A549 (cell line): ENCODE results near the gene SYMPK. TPM values are rescaled to one million over a fixed set of nuclear protein-coding genes. Genes with fewer than 3 reads are reported as not detected.
A peak's percentile ranks its signal among the peaks of the same experiment; 100 is the strongest.

ENCODE experiments used
- ATAC-seq, 2 experiments: fragments of 200-7000 bp in 1 of 2; fragments of >200 bp in 1 of 2; cut with Nextera tagmentation in 1 of 2; cut with Tn5 transposase in 1 of 2; 3 replicates each; pipeline versions ENCODE4 v1.8.0 to v1.9.1; 2018 to 2020; ENCODE audit warnings: mild to moderate bottlenecking in 1 of 2, moderate library complexity in 1 of 2
- CTCF ChIA-PET: fragments of 300-600 bp; sonication (Branson Sonifier 250); formaldehyde crosslinking; extraction: SDS; loops from one replicate; lab custom pipeline; 2021; ENCODE audit warnings: antibody characterized with exemption, inconsistent platforms; lab: Yijun Ruan, JAX
- POLR2A ChIA-PET: fragments of 350-600 bp; formaldehyde crosslinking; extraction: SDS; loops from one replicate; lab custom pipeline; 2021; ENCODE audit warnings: antibody characterized with exemption, inconsistent platforms; lab: Yijun Ruan, JAX
- DNase-seq, 2 experiments: peaks; one replicate each; pipeline versions ENCODE4 v3.0.0 to v3.0.0-alpha.2; 2011 to 2016; ENCODE audit warnings: low read depth in 1 of 2, low spot score in 1 of 2
- FAIRE-seq: peaks from 2 replicates; lab custom pipeline; 2011; peaks lifted over from hg19 to GRCh38; lab: Jason Lieb, UNC
- H3K27ac ChIP-seq, 2 experiments: fragments of >200 bp; sonication (Bioruptor Twin); formaldehyde crosslinking; 3 replicates each; pipeline ENCODE4 v1.5.1; 2016 to 2017
- H3K4me1 ChIP-seq: fragments of >200 bp; sonication (Bioruptor Twin); formaldehyde crosslinking; 3 replicates; pipeline ENCODE4 v1.6.1; 2016
- H3K4me2 ChIP-seq: fragments of >200 bp; sonication (Bioruptor Twin); formaldehyde crosslinking; 3 replicates; pipeline ENCODE4 v1.6.1; 2016
- H3K4me3 ChIP-seq: fragments of >200 bp; sonication (Bioruptor Twin); formaldehyde crosslinking; 3 replicates; pipeline ENCODE4 v1.5.1; 2016
- H3K9me3 ChIP-seq: fragments of >200 bp; sonication (Bioruptor Twin); formaldehyde crosslinking; 3 replicates; pipeline ENCODE4 v1.6.1; 2016
- BHLHE40 ChIP-seq: IDR thresholded peaks from 2 replicates; pipeline ENCODE4 v1.6.1; 2012; ENCODE audit warnings: low read depth, low read length, inconsistent platforms
- CBX8 ChIP-seq: fragments of 200-600 bp; sonication (generic); IDR thresholded peaks from 2 replicates; pipeline ENCODE4 v1.6.1; 2016
- CEBPB ChIP-seq, 2 experiments: fragments of >200 bp in 1 of 2; sonication (Bioruptor Twin) in 1 of 2; formaldehyde crosslinking in 1 of 2; IDR thresholded peaks; 2 replicates each; pipeline ENCODE4 v1.6.1; 2012 to 2016
- EHF ChIP-seq: fragments of 250-450 bp; sonication (Bioruptor Pico); IDR thresholded peaks from 2 replicates; pipeline ENCODE4 v1.5.0; 2020; ENCODE audit warnings: mild to moderate bottlenecking
- EHMT2 ChIP-seq: fragments of 200-600 bp; sonication (generic); IDR thresholded peaks from 2 replicates; pipeline ENCODE4 v1.6.1; 2016; ENCODE audit warnings: antibody characterized with exemption, low read depth, mild to moderate bottlenecking, moderate library complexity
- EP300 ChIP-seq, 2 experiments: fragments of >200 bp; sonication (Bioruptor Twin); formaldehyde crosslinking; IDR thresholded peaks; 2 replicates in 1 of 2; 3 replicates in 1 of 2; pipeline ENCODE4 v1.6.1; 2016 to 2017
- FOSB ChIP-seq: fragments of 250-450 bp; sonication (Bioruptor Pico); IDR thresholded peaks from 2 replicates; pipeline ENCODE4 v1.5.0; 2020; ENCODE audit warnings: mild to moderate bottlenecking, moderate library complexity
- FOSL2 ChIP-seq, 2 experiments: fragments of 450-650 bp in 1 of 2; fragments of >200 bp in 1 of 2; sonication (Bioruptor Twin) in 1 of 2; formaldehyde crosslinking; IDR thresholded peaks; 2 replicates each; pipeline versions ENCODE4 v1.5.0 to v1.6.1; 2016 to 2020; ENCODE audit warnings: mild to moderate bottlenecking in 1 of 2, moderate library complexity in 1 of 2
- FOXS1 ChIP-seq: fragments of 250-450 bp; sonication (Bioruptor Pico); IDR thresholded peaks from 2 replicates; pipeline ENCODE4 v1.5.0; 2020; ENCODE audit warnings: mild to moderate bottlenecking, moderate library complexity
- GATA3 ChIP-seq: IDR thresholded peaks from 2 replicates; pipeline ENCODE4 v1.6.1; 2012; ENCODE audit warnings: borderline replicate concordance
- HEYL ChIP-seq: fragments of 250-450 bp; sonication (Bioruptor Pico); IDR thresholded peaks from 2 replicates; pipeline ENCODE4 v1.8.0; 2021; ENCODE audit warnings: mild to moderate bottlenecking, moderate library complexity
- HMGXB4 ChIP-seq: fragments of 250-450 bp; sonication (Bioruptor Pico); IDR thresholded peaks from 2 replicates; pipeline ENCODE4 v1.5.0; 2021; ENCODE audit warnings: mild to moderate bottlenecking, moderate library complexity, borderline replicate concordance
- HOXA7 ChIP-seq: fragments of 250-450 bp; sonication (Bioruptor Pico); IDR thresholded peaks from 2 replicates; pipeline ENCODE4 v1.5.0; 2020; ENCODE audit warnings: mild to moderate bottlenecking, moderate library complexity
- HOXB5 ChIP-seq: fragments of 250-450 bp; sonication (Bioruptor Pico); IDR thresholded peaks from 2 replicates; pipeline ENCODE4 v1.5.0; 2020; ENCODE audit warnings: mild to moderate bottlenecking, moderate library complexity
- JUN ChIP-seq, 2 experiments: fragments of >200 bp; sonication (Bioruptor Twin); formaldehyde crosslinking; IDR thresholded peaks; 2 replicates in 1 of 2; 3 replicates in 1 of 2; pipeline ENCODE4 v1.6.1; 2016 to 2017
- JUNB ChIP-seq: fragments of >200 bp; sonication (Bioruptor Twin); formaldehyde crosslinking; IDR thresholded peaks from 2 replicates; pipeline ENCODE4 v1.6.1; 2016
- KDM1A ChIP-seq: fragments of 200-600 bp; sonication (generic); IDR thresholded peaks from 2 replicates; pipeline ENCODE4 v1.6.1; 2016; ENCODE audit warnings: low read depth, mild to moderate bottlenecking
- KDM5A ChIP-seq: fragments of 200-600 bp; sonication (generic); IDR thresholded peaks from 2 replicates; pipeline ENCODE4 v1.6.1; 2016; ENCODE audit warnings: antibody characterized with exemption, mild to moderate bottlenecking
- MAX ChIP-seq: IDR thresholded peaks from 2 replicates; pipeline ENCODE4 v1.6.1; 2012
- MAZ ChIP-seq: fragments of 150-350 bp; IDR thresholded peaks from 2 replicates; pipeline ENCODE4 v1.6.1; 2014; ENCODE audit warnings: antibody characterized with exemption, low read depth, low read length, borderline replicate concordance
- MYC ChIP-seq: IDR thresholded peaks from 2 replicates; pipeline ENCODE4 v1.6.1; 2012; ENCODE audit warnings: mild to moderate bottlenecking, inconsistent platforms, low read length, improper control_type of control experiment, borderline replicate concordance
- NFE2L2 ChIP-seq: fragments of 150-350 bp; conservative IDR thresholded peaks from 2 replicates; pipeline ENCODE4 v1.6.1; 2014; ENCODE audit warnings: low read length
- NR3C1 ChIP-seq: fragments of >200 bp; sonication (Bioruptor Twin); formaldehyde crosslinking; IDR thresholded peaks from 3 replicates; pipeline ENCODE4 v1.6.1; 2017
- PBX3 ChIP-seq: IDR thresholded peaks from 2 replicates; pipeline ENCODE4 v1.6.1; 2012
- POLR2A ChIP-seq: IDR thresholded peaks from 2 replicates; pipeline ENCODE4 v1.6.1; 2012; ENCODE audit warnings: mild to moderate bottlenecking, low read length
- RAD21 ChIP-seq, 2 experiments: fragments of >200 bp in 1 of 2; sonication (Bioruptor Twin) in 1 of 2; formaldehyde crosslinking in 1 of 2; IDR thresholded peaks in 1 of 2; conservative IDR thresholded peaks in 1 of 2; 2 replicates in 1 of 2; 3 replicates in 1 of 2; pipeline ENCODE4 v1.6.1; 2012 to 2018; ENCODE audit warnings: inconsistent platforms in 1 of 2
- RARB ChIP-seq: fragments of 250-450 bp; sonication (Bioruptor Pico); IDR thresholded peaks from 2 replicates; pipeline ENCODE4 v1.8.0; 2021; ENCODE audit warnings: mild to moderate bottlenecking, moderate library complexity
- REST ChIP-seq: fragments of 200-600 bp; sonication (generic); IDR thresholded peaks from 2 replicates; pipeline ENCODE4 v1.6.1; 2016; ENCODE audit warnings: antibody characterized with exemption, mild to moderate bottlenecking, moderate library complexity
- RFX5 ChIP-seq: fragments of 450-650 bp; IDR thresholded peaks from 2 replicates; pipeline ENCODE4 v1.7.1; 2014; ENCODE audit warnings: antibody characterized with exemption, mild to moderate bottlenecking, moderate library complexity
- SMC3 ChIP-seq: fragments of >200 bp; sonication (Bioruptor Twin); formaldehyde crosslinking; IDR thresholded peaks from 3 replicates; pipeline ENCODE4 v1.6.1; 2018; ENCODE audit warnings: inconsistent platforms
- TFCP2L1 ChIP-seq: fragments of 250-450 bp; sonication (Bioruptor Pico); IDR thresholded peaks from 2 replicates; pipeline ENCODE4 v1.5.0; 2021; ENCODE audit warnings: mild to moderate bottlenecking
- TP53 ChIP-seq: fragments of 250-450 bp; sonication (Bioruptor Pico); IDR thresholded peaks from 2 replicates; pipeline ENCODE4 v1.5.0; 2021; ENCODE audit warnings: mild to moderate bottlenecking, moderate library complexity
- USF2 ChIP-seq: fragments of 450-650 bp; IDR thresholded peaks from 2 replicates; pipeline ENCODE4 v1.6.1; 2014; ENCODE audit warnings: antibody characterized with exemption
- WGBS: methylation state at CpG from one replicate; pipeline ENCODE4 v1.1.6; 2017; ENCODE audit errors: missing lambda C conversion rate; 5-methylcytosine and 5-hydroxymethylcytosine counted together
- polyA plus RNA-seq, 4 experiments: library from polyadenylated mRNA; depleted of rRNA in 3 of 4; stranded (reverse); fragments of >200 nt; fragmentation: RNase III in 1 of 4; extraction: RNeasy Plus Mini Kit Qiagen cat#74134 plus additional on column Dnase treatment in 1 of 4; gene quantifications; 2 replicates in 3 of 4; 3 replicates in 1 of 4; pipeline ENCODE4 v1.2.3, GENCODE V29; 2011 to 2017

SYMPK gene
- polyA plus RNA-seq, 2 of the 4 experiments (the other 2 are of a cell fraction): 61.9 to 105 TPM

- ChIA-PET POLR2A (interaction anchor here (0.5 to 4.5 kb wide), 29 partner anchors 8 to 663 kb away, joined by 3 to 68 read pairs (median 5); partner anchors contain the start of genes DMPK, DMWD, FBXO46 and OPA3), CTCF (interaction anchor here (0.6 to 74.3 kb wide), 29 partner anchors 13 to 1117 kb away, joined by 3 to 2204 read pairs (median 7); partner anchors contain the start of genes DMPK, DMWD, FBXO46 and FOXA3)
- Histone ChIP-seq H3K4me3 (peak within 1 kb of the TSS; percentile 78), H3K4me2 (peak within 1 kb of the TSS; percentile 86), H3K27ac (peak within 1 kb of the TSS; percentile 93 to 99), H3K9me3 (no peaks in the 10 kb centered on the region), H3K4me1 (peaks cover 18% of the 10 kb centered on the region)
- FAIRE-seq: peak; percentile 86
- DNase-seq: peak; percentile 98 to 100
- WGBS: 2% methylated on average over 43 of the region's 70 CpGs
- peak; percentile 46 to 79 for ATAC-seq
- TF ChIP-seq MAZ (peak; percentile 86; the same call in 1 of the 2 replicates), USF2 (0 out of 2 replicates have a peak, but pooled peaks have one; percentile 26), SMC3 (0 out of 3 replicates have a peak, but pooled peaks have one; percentile 4), FOSB (CRISPR knock-in tag) (0 out of 2 replicates have a peak, but pooled peaks have one; percentile 66), EHMT2 (no peak), MAX (peak; percentile 93), RARB (CRISPR knock-in tag) (peak; percentile 64; the same call in 1 of the 2 replicates), CEBPB (IDR thresholded peaks at IDR 0.05) (0 out of 4 replicates have a peak, but pooled peaks of 1 of the 2 experiments have one; percentile 28), GATA3 (peak; percentile 71), POLR2A (peak; percentile 96), JUN (IDR thresholded peaks at IDR 0.05) (peak; percentile 43 to 86; a peak in 4 of 5 replicates), HOXA7 (CRISPR knock-in tag) (peak; percentile 90), HEYL (CRISPR knock-in tag) (no peak), CBX8 (no peak), PBX3 (peak; percentile 99), NR3C1 (no peak), FOSL2 (IDR thresholded peaks at IDR 0.05) (no peak), FOSL2 (CRISPR knock-in tag; IDR thresholded peaks at IDR 0.05) (0 out of 2 replicates have a peak, but pooled peaks have one; percentile 16), JUNB (no peak), MYC (peak; percentile 34; the same call in 1 of the 2 replicates), EP300 (IDR thresholded peaks at IDR 0.05) (peak in 1 of 2 experiments; percentile 41; a peak in 1 of 5 replicates), TFCP2L1 (CRISPR knock-in tag) (no peak; the same call in 1 of the 2 replicates), NFE2L2 (no peak), FOXS1 (CRISPR knock-in tag) (0 out of 2 replicates have a peak, but pooled peaks have one; percentile 40), KDM1A (no peak), EHF (CRISPR knock-in tag) (peak; percentile 28; the same call in 1 of the 2 replicates), RAD21 (conservative IDR thresholded peaks at IDR 0.05 in 1 of 2, IDR thresholded peaks at IDR 0.05 in 1 of 2) (0 out of 5 replicates have a peak, but pooled peaks of 1 of the 2 experiments have one; percentile 12), KDM5A (no peak), REST (no peak; the same call in 1 of the 2 replicates), HOXB5 (CRISPR knock-in tag) (0 out of 2 replicates have a peak, but pooled peaks have one; percentile 47), RFX5 (peak; percentile 72), TP53 (CRISPR knock-in tag) (peak; percentile 94), HMGXB4 (CRISPR knock-in tag) (peak; percentile 43; the same call in 1 of the 2 replicates), BHLHE40 (no peak)
These were observed 93.8 kb downstream of the SYMPK start, which contains the start of gene SIX5 for GRCh38 chr19:45768984-45769782. SIX5 (minus strand) TSS chr19:45769252; CDS start chr19:45768844, 408 bp downstream.
